GM23338 (cell line): ENCODE results near the gene CNPY3. TPM values are rescaled to one million over a fixed set of nuclear protein-coding genes. Genes with fewer than 3 reads are reported as not detected.

Experiments
- ATAC-seq: fragments of 200-7000 bp; cut with Tn5 transposase; 3 replicates; pipeline ENCODE4 v1.9.1; 2020
- DNase-seq: peaks from one replicate; pipeline ENCODE4 v3.0.0-alpha.2; 2015; ENCODE audit warnings: low spot score
- H2AFZ ChIP-seq: fragments of 200-600 bp; sonication (generic); 2 replicates; pipeline ENCODE4 v1.8.0; 2016; ENCODE audit warnings: antibody characterized with exemption, mild to moderate bottlenecking, moderate library complexity
- H3F3A ChIP-seq: fragments of 200-600 bp; sonication (generic); replicated peaks from 2 replicates; pipeline ENCODE4 v1.8.0; 2017; ENCODE audit warnings: antibody characterized with exemption, mixed run types, low read depth
- H3K27ac ChIP-seq: fragments of 200-600 bp; sonication (generic); 2 replicates; pipeline ENCODE4 v1.6.1; 2016; ENCODE audit warnings: low read depth
- H3K27me3 ChIP-seq: fragments of 200-600 bp; sonication (generic); 2 replicates; pipeline ENCODE4 v1.8.0; 2016; ENCODE audit warnings: mild to moderate bottlenecking, mixed run types, moderate library complexity; ENCODE audit not compliant: insufficient read depth
- H3K36me3 ChIP-seq: fragments of 200-600 bp; sonication (generic); 2 replicates; pipeline ENCODE4 v1.8.0; 2016; ENCODE audit warnings: mild to moderate bottlenecking; ENCODE audit not compliant: insufficient read depth
- H3K4me1 ChIP-seq: fragments of 200-600 bp; sonication (generic); 2 replicates; pipeline ENCODE4 v1.8.0; 2016; ENCODE audit warnings: mild to moderate bottlenecking, moderate library complexity; ENCODE audit not compliant: insufficient read depth
- H3K4me2 ChIP-seq: fragments of 200-600 bp; sonication (generic); 2 replicates; pipeline ENCODE4 v1.7.1; 2017; ENCODE audit warnings: mixed run types
- H3K4me3 ChIP-seq: fragments of 200-600 bp; sonication (generic); 2 replicates; pipeline ENCODE4 v1.6.1; 2016; ENCODE audit warnings: mixed run types
- H3K79me2 ChIP-seq: fragments of 200-600 bp; sonication (generic); replicated peaks from 2 replicates; pipeline ENCODE4 v1.8.0; 2017; ENCODE audit warnings: mild to moderate bottlenecking; ENCODE audit not compliant: insufficient read depth
- H3K9me2 ChIP-seq: fragments of 200-600 bp; sonication (generic); 2 replicates; pipeline ENCODE4 v1.8.0; 2017; ENCODE audit not compliant: insufficient read depth
- H4K20me1 ChIP-seq: fragments of 200-600 bp; sonication (generic); replicated peaks from 2 replicates; pipeline ENCODE4 v1.8.0; 2017; ENCODE audit warnings: mild to moderate bottlenecking; ENCODE audit not compliant: insufficient read depth
- H3K27ac Mint-ChIP-seq: 2 replicates; pipeline ENCODE4 v1.8.0; 2020; ENCODE audit warnings: inconsistent platforms, mild to moderate bottlenecking, moderate library complexity, mixed read lengths
- H3K27me3 Mint-ChIP-seq: 3 replicates; pipeline ENCODE4 v1.8.0; 2022; ENCODE audit warnings: low read depth, mild to moderate bottlenecking, moderate library complexity, mixed read lengths, inconsistent platforms; ENCODE audit not compliant: insufficient read depth, poor library complexity
- H3K36me3 Mint-ChIP-seq: 3 replicates; pipeline ENCODE4 v1.8.0; 2021; ENCODE audit warnings: low read depth, mild to moderate bottlenecking, inconsistent platforms, moderate library complexity, mixed read lengths
- H3K4me1 Mint-ChIP-seq: 3 replicates; pipeline ENCODE4 v1.8.0; 2020; ENCODE audit warnings: mild to moderate bottlenecking, inconsistent platforms, mixed read lengths
- H3K4me3 Mint-ChIP-seq: 3 replicates; pipeline ENCODE4 v1.8.0; 2021; ENCODE audit warnings: moderate library complexity, mild to moderate bottlenecking, inconsistent platforms, mixed read lengths
- H3K9me3 Mint-ChIP-seq: 3 replicates; pipeline ENCODE4 v1.8.0; 2020; ENCODE audit warnings: moderate library complexity, mild to moderate bottlenecking, inconsistent platforms, mixed read lengths
- CREB1 ChIP-seq: fragments of 250-450 bp; sonication (Bioruptor Pico); IDR thresholded peaks from 2 replicates; pipeline ENCODE4 v1.5.0; 2020; ENCODE audit warnings: low read depth, mild to moderate bottlenecking, moderate library complexity
- EZH2 ChIP-seq: fragments of 200-600 bp; sonication (generic); IDR thresholded peaks from one replicate; pipeline ENCODE4 v1.8.0; 2017; ENCODE audit warnings: antibody characterized with exemption, mild to moderate bottlenecking, low read depth; ENCODE audit not compliant: unreplicated experiment
- EZH2phosphoT487 ChIP-seq: fragments of 200-600 bp; sonication (generic); IDR thresholded peaks from one replicate; pipeline ENCODE4 v1.8.1; 2018; ENCODE audit warnings: antibody characterized with exemption; ENCODE audit not compliant: unreplicated experiment
- JUNB ChIP-seq: IDR thresholded peaks from one replicate; pipeline ENCODE4 v1.6.1; 2016; ENCODE audit warnings: antibody characterized with exemption; ENCODE audit not compliant: unreplicated experiment
- NANOG ChIP-seq: IDR thresholded peaks from 2 replicates; pipeline ENCODE4 v1.6.1; 2016; ENCODE audit warnings: antibody characterized with exemption, borderline replicate concordance
- POLR2AphosphoS5 ChIP-seq: IDR thresholded peaks from 2 replicates; pipeline ENCODE4 v1.6.1; 2016; ENCODE audit warnings: antibody characterized with exemption, low read depth
- STAT1 ChIP-seq: IDR thresholded peaks from one replicate; pipeline ENCODE4 v1.6.1; 2016; ENCODE audit warnings: antibody characterized with exemption; ENCODE audit not compliant: unreplicated experiment
- ZNF114 ChIP-seq: fragments of 250-450 bp; sonication (Bioruptor Pico); IDR thresholded peaks from 2 replicates; pipeline ENCODE4 v1.5.0; 2020; ENCODE audit warnings: mild to moderate bottlenecking, moderate library complexity
- ZNF331 ChIP-seq: fragments of 250-450 bp; sonication (Bioruptor Pico); IDR thresholded peaks from 2 replicates; pipeline ENCODE4 v1.5.0; 2020; ENCODE audit warnings: low read depth, mild to moderate bottlenecking, moderate library complexity
- polyA plus RNA-seq: library from polyadenylated mRNA; unstranded; fragments of >200 nt; fragmentation: Nextera tagmentation; extraction: Ambion mirVana; gene quantifications from 2 replicates; pipeline ENCODE4 v1.2.1, GENCODE V29; 2016
- total RNA-seq: library from RNA; depleted of rRNA; stranded (reverse); fragments of >200 nt; shearing (Covaris generic); gene quantifications from 2 replicates; pipeline ENCODE4 v1.2.3, GENCODE V29; 2014
- TF ChIP-seq, protein P1 (sequence below): IDR thresholded peaks from 2 replicates; pipeline ENCODE4 v1.6.1; 2016; ENCODE audit warnings: antibody characterized with exemption
- TF ChIP-seq, protein P2 (sequence below), 2 experiments: fragments of 200-600 bp in 1 of 2; sonication (generic) in 1 of 2; conservative IDR thresholded peaks; 2 replicates each; pipeline versions ENCODE4 v1.5.1 to v1.6.1; 2016 to 2017; ENCODE audit warnings: antibody characterized with exemption in 2 of 2, low read depth in 2 of 2, mild to moderate bottlenecking in 2 of 2, moderate library complexity in 1 of 2
- TF ChIP-seq, protein P3 (sequence below): fragments of 250-450 bp; sonication (Bioruptor Pico); IDR thresholded peaks from 2 replicates; pipeline ENCODE4 v1.5.0; 2020; ENCODE audit warnings: mild to moderate bottlenecking, moderate library complexity
- TF ChIP-seq, protein P4 (sequence below): IDR thresholded peaks from one replicate; pipeline ENCODE4 v1.6.1; 2018; ENCODE audit warnings: antibody characterized with exemption; ENCODE audit not compliant: unreplicated experiment

CNPY3 gene
- total and polyA plus RNA-seq, 2 experiments from 2014 or later, result 67.0 to 74.5 TPM

DNA sequence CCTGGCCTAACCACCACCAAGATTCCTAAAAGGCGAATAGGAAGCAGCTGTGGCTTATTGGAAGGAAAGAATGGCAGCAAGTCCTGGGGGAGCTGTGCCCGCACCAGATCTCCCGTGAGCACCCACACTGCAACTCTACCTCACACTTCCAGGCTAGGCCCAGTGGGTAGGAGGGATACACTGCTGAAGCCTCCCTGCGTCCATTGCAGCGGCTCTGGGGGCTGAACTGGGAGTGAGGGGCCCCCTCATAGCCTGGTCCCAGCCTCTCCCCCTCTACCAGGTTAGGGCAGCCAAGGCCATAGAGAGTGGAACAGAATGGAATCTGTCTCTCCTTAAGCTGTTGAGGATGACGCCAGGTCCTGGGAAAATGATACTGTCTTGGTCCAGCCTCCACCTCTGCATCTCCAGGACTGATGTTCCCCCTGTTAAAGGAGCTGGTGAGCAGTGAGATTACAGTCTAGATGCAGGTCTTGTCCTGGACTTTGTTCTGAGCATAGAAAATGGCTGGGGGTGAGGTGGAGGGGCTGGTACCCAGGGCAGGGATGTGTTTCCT, 11.3 kb downstream of the CNPY3 start:
- Mint-ChIP-seq H3K4me3 (no peak overlapping the region), H3K27me3 (peaks cover 16% of the 10 kb centered on the region), H3K27ac (no peak overlapping the region), H3K9me3 (no peaks in the 10 kb centered on the region), H3K36me3 (peaks cover 60% of the 10 kb centered on the region), H3K4me1 (peaks cover 16% of the 10 kb centered on the region)
- Histone ChIP-seq H3F3A (0 out of 2 replicates have a peak, but pooled peaks cover 5% of the 10 kb centered on the region), H3K4me3 (no peak overlapping the region), H3K27ac (no peak overlapping the region), H4K20me1 (peaks cover 7% of the 10 kb centered on the region; the same call in 1 of the 2 replicates), H3K27me3 (no peaks in the 10 kb centered on the region), H3K9me2 (no peaks in the 10 kb centered on the region), H3K4me1 (no peaks in the 10 kb centered on the region), H2AFZ (no peak overlapping the region), H3K4me2 (no peak overlapping the region), H3K36me3 (peaks cover 11% of the 10 kb centered on the region), H3K79me2 (peaks cover 3% of the 10 kb centered on the region; the same call in 1 of the 2 replicates)
- no peak for ATAC-seq
- no peak for DNase-seq
- no peak for TF ChIP-seq JUNB
- TF ChIP-seq, protein P1, sequence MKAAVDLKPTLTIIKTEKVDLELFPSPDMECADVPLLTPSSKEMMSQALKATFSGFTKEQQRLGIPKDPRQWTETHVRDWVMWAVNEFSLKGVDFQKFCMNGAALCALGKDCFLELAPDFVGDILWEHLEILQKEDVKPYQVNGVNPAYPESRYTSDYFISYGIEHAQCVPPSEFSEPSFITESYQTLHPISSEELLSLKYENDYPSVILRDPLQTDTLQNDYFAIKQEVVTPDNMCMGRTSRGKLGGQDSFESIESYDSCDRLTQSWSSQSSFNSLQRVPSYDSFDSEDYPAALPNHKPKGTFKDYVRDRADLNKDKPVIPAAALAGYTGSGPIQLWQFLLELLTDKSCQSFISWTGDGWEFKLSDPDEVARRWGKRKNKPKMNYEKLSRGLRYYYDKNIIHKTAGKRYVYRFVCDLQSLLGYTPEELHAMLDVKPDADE, result no peak
- TF ChIP-seq, protein P2, sequence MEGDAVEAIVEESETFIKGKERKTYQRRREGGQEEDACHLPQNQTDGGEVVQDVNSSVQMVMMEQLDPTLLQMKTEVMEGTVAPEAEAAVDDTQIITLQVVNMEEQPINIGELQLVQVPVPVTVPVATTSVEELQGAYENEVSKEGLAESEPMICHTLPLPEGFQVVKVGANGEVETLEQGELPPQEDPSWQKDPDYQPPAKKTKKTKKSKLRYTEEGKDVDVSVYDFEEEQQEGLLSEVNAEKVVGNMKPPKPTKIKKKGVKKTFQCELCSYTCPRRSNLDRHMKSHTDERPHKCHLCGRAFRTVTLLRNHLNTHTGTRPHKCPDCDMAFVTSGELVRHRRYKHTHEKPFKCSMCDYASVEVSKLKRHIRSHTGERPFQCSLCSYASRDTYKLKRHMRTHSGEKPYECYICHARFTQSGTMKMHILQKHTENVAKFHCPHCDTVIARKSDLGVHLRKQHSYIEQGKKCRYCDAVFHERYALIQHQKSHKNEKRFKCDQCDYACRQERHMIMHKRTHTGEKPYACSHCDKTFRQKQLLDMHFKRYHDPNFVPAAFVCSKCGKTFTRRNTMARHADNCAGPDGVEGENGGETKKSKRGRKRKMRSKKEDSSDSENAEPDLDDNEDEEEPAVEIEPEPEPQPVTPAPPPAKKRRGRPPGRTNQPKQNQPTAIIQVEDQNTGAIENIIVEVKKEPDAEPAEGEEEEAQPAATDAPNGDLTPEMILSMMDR (conservative IDR thresholded peaks at IDR 0.05; ENCODE audit: low read depth in 2 of 2), result no peak
- TF ChIP-seq POLR2AphosphoS5, result no peak
- TF ChIP-seq EZH2phosphoT487, result no peak
- no peak for TF ChIP-seq ZNF331 (CRISPR knock-in tag)
- no peak for TF ChIP-seq EZH2
- TF ChIP-seq ZNF114, result no peak
- TF ChIP-seq, protein P3, sequence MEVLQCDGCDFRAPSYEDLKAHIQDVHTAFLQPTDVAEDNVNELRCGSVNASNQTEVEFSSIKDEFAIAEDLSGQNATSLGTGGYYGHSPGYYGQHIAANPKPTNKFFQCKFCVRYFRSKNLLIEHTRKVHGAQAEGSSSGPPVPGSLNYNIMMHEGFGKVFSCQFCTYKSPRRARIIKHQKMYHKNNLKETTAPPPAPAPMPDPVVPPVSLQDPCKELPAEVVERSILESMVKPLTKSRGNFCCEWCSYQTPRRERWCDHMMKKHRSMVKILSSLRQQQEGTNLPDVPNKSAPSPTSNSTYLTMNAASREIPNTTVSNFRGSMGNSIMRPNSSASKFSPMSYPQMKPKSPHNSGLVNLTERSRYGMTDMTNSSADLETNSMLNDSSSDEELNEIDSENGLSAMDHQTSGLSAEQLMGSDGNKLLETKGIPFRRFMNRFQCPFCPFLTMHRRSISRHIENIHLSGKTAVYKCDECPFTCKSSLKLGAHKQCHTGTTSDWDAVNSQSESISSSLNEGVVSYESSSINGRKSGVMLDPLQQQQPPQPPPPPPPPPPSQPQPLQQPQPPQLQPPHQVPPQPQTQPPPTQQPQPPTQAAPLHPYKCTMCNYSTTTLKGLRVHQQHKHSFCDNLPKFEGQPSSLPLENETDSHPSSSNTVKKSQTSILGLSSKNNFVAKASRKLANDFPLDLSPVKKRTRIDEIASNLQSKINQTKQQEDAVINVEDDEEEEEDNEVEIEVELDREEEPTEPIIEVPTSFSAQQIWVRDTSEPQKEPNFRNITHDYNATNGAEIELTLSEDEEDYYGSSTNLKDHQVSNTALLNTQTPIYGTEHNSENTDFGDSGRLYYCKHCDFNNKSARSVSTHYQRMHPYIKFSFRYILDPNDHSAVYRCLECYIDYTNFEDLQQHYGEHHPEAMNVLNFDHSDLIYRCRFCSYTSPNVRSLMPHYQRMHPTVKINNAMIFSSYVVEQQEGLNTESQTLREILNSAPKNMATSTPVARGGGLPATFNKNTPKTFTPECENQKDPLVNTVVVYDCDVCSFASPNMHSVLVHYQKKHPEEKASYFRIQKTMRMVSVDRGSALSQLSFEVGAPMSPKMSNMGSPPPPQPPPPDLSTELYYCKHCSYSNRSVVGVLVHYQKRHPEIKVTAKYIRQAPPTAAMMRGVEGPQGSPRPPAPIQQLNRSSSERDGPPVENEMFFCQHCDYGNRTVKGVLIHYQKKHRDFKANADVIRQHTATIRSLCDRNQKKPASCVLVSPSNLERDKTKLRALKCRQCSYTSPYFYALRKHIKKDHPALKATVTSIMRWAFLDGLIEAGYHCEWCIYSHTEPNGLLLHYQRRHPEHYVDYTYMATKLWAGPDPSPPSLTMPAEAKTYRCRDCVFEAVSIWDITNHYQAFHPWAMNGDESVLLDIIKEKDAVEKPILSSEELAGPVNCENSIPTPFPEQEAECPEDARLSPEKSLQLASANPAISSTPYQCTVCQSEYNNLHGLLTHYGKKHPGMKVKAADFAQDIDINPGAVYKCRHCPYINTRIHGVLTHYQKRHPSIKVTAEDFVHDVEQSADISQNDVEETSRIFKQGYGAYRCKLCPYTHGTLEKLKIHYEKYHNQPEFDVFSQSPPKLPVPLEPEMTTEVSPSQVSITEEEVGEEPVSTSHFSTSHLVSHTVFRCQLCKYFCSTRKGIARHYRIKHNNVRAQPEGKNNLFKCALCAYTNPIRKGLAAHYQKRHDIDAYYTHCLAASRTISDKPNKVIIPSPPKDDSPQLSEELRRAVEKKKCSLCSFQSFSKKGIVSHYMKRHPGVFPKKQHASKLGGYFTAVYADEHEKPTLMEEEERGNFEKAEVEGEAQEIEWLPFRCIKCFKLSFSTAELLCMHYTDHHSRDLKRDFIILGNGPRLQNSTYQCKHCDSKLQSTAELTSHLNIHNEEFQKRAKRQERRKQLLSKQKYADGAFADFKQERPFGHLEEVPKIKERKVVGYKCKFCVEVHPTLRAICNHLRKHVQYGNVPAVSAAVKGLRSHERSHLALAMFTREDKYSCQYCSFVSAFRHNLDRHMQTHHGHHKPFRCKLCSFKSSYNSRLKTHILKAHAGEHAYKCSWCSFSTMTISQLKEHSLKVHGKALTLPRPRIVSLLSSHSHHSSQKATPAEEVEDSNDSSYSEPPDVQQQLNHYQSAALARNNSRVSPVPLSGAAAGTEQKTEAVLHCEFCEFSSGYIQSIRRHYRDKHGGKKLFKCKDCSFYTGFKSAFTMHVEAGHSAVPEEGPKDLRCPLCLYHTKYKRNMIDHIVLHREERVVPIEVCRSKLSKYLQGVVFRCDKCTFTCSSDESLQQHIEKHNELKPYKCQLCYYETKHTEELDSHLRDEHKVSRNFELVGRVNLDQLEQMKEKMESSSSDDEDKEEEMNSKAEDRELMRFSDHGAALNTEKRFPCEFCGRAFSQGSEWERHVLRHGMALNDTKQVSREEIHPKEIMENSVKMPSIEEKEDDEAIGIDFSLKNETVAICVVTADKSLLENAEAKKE (CRISPR knock-in tag), result no peak
- no peak for TF ChIP-seq CREB1 (CRISPR knock-in tag)
- TF ChIP-seq, protein P4, sequence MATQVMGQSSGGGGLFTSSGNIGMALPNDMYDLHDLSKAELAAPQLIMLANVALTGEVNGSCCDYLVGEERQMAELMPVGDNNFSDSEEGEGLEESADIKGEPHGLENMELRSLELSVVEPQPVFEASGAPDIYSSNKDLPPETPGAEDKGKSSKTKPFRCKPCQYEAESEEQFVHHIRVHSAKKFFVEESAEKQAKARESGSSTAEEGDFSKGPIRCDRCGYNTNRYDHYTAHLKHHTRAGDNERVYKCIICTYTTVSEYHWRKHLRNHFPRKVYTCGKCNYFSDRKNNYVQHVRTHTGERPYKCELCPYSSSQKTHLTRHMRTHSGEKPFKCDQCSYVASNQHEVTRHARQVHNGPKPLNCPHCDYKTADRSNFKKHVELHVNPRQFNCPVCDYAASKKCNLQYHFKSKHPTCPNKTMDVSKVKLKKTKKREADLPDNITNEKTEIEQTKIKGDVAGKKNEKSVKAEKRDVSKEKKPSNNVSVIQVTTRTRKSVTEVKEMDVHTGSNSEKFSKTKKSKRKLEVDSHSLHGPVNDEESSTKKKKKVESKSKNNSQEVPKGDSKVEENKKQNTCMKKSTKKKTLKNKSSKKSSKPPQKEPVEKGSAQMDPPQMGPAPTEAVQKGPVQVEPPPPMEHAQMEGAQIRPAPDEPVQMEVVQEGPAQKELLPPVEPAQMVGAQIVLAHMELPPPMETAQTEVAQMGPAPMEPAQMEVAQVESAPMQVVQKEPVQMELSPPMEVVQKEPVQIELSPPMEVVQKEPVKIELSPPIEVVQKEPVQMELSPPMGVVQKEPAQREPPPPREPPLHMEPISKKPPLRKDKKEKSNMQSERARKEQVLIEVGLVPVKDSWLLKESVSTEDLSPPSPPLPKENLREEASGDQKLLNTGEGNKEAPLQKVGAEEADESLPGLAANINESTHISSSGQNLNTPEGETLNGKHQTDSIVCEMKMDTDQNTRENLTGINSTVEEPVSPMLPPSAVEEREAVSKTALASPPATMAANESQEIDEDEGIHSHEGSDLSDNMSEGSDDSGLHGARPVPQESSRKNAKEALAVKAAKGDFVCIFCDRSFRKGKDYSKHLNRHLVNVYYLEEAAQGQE, result no peak
- no peak for TF ChIP-seq STAT1
- TF ChIP-seq NANOG, result no peak
